MM.1S (cell line): ENCODE results near the gene ATP8A1.

ENCODE experiments used
- EZH2phosphoT487 ChIP-seq: fragments of 300-600 bp; sonication (generic); IDR thresholded peaks from 2 replicates; pipeline ENCODE4 v1.6.1; 2018; ENCODE audit warnings: antibody characterized with exemption, low read length
- TF ChIP-seq, protein P1 (sequence below): fragments of 300-600 bp; sonication (generic); IDR thresholded peaks from 2 replicates; pipeline ENCODE4 v1.5.1; 2016; ENCODE audit warnings: antibody characterized with exemption, low read length, mixed read lengths

DNA sequence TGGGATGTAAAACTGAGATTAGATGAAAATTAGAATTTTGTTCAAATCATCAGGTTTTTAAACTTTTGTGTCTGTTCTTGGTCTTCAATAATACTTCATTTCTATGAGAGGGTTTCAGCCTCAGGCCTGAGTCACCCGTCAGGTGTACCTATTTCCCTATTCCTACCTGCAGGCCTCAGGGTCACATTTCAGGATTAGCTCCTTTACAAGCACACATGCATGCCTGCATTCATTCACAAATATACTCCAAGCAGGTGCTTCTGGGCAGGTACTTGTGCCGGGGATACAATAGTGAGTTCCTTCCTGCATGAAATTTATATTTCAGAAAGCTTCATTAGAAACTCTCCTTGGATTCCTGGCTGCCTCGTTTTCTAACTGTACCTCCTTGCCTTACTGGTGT lies 144.7 kb downstream of the ATP8A1 start:
- no peak for TF ChIP-seq EZH2phosphoT487
- TF ChIP-seq, protein P1, sequence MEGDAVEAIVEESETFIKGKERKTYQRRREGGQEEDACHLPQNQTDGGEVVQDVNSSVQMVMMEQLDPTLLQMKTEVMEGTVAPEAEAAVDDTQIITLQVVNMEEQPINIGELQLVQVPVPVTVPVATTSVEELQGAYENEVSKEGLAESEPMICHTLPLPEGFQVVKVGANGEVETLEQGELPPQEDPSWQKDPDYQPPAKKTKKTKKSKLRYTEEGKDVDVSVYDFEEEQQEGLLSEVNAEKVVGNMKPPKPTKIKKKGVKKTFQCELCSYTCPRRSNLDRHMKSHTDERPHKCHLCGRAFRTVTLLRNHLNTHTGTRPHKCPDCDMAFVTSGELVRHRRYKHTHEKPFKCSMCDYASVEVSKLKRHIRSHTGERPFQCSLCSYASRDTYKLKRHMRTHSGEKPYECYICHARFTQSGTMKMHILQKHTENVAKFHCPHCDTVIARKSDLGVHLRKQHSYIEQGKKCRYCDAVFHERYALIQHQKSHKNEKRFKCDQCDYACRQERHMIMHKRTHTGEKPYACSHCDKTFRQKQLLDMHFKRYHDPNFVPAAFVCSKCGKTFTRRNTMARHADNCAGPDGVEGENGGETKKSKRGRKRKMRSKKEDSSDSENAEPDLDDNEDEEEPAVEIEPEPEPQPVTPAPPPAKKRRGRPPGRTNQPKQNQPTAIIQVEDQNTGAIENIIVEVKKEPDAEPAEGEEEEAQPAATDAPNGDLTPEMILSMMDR, result no peak
